HepG2 (cell line): ENCODE results near the gene MRPL18. TPM values are rescaled to one million over a fixed set of nuclear protein-coding genes. Genes with fewer than 3 reads are reported as not detected.

Source experiments
- AHDC1 ChIP-seq: sonication (generic); formaldehyde crosslinking; IDR thresholded peaks from 2 replicates; pipeline ENCODE4 v1.5.1; 2020; ENCODE audit warnings: mild to moderate bottlenecking, missing genetic modification reagents, borderline replicate concordance
- CC2D1A ChIP-seq: sonication (generic); formaldehyde crosslinking; IDR thresholded peaks from 2 replicates; pipeline ENCODE4 v1.8.1; 2023; ENCODE audit warnings: mild to moderate bottlenecking, missing genetic modification reagents
- GATAD2A ChIP-seq: IDR thresholded peaks from 2 replicates; pipeline ENCODE4 v1.6.1; 2016
- MXI1 ChIP-seq: IDR thresholded peaks from 3 replicates; pipeline ENCODE4 v1.6.1; 2012; ENCODE audit warnings: low read depth, low read length, inconsistent platforms, borderline replicate concordance
- PHB2 ChIP-seq: fragments of 450-650 bp; IDR thresholded peaks from 2 replicates; pipeline ENCODE4 v1.6.1; 2018; ENCODE audit not compliant: partially characterized antibody
- PHF8 ChIP-seq: sonication (generic); formaldehyde crosslinking; IDR thresholded peaks from 2 replicates; pipeline ENCODE4 v1.5.0; 2020; ENCODE audit warnings: missing genetic modification reagents
- RAD51 ChIP-seq: fragments of 450-650 bp; IDR thresholded peaks from 2 replicates; pipeline ENCODE4 v1.6.1; 2016; ENCODE audit warnings: borderline replicate concordance
- RFXAP ChIP-seq: sonication (generic); formaldehyde crosslinking; IDR thresholded peaks from 2 replicates; pipeline ENCODE4 v1.4.0; 2020; ENCODE audit warnings: missing genetic modification reagents, borderline replicate concordance
- TEAD2 ChIP-seq: sonication (generic); formaldehyde crosslinking; IDR thresholded peaks from 2 replicates; pipeline ENCODE4 v1.9.0; 2021; ENCODE audit warnings: missing genetic modification reagents
- TP53 ChIP-seq: sonication (generic); formaldehyde crosslinking; conservative IDR thresholded peaks from 2 replicates; pipeline ENCODE4 v1.4.0; 2020; ENCODE audit warnings: missing genetic modification reagents
- ZC3H4 ChIP-seq: sonication (generic); formaldehyde crosslinking; IDR thresholded peaks from 2 replicates; pipeline ENCODE4 v1.4.0; 2020; ENCODE audit warnings: missing genetic modification reagents, borderline replicate concordance
- ZNF263 ChIP-seq: sonication (generic); formaldehyde crosslinking; IDR thresholded peaks from 2 replicates; pipeline ENCODE4 v1.4.0; 2020; ENCODE audit warnings: missing genetic modification reagents
- ZNF367 ChIP-seq: sonication (generic); formaldehyde crosslinking; IDR thresholded peaks from 2 replicates; pipeline ENCODE4 v1.4.0; 2020; ENCODE audit warnings: missing genetic modification reagents, borderline replicate concordance
- ZNF441 ChIP-seq: sonication (generic); formaldehyde crosslinking; IDR thresholded peaks from 2 replicates; pipeline ENCODE4 v1.7.0; 2021; ENCODE audit warnings: missing genetic modification reagents, borderline replicate concordance
- ZNF775 ChIP-seq: sonication (generic); formaldehyde crosslinking; IDR thresholded peaks from 2 replicates; pipeline ENCODE4 v1.4.0; 2020; ENCODE audit warnings: missing genetic modification reagents, mild to moderate bottlenecking, moderate library complexity, borderline replicate concordance
- ZNF781 ChIP-seq: sonication (generic); formaldehyde crosslinking; IDR thresholded peaks from 2 replicates; pipeline ENCODE4 v1.5.1; 2020; ENCODE audit warnings: borderline replicate concordance, mild to moderate bottlenecking, missing genetic modification reagents; ENCODE audit errors: not compliant biosample characterization
- polyA plus RNA-seq, 8 experiments: library from polyadenylated mRNA; depleted of rRNA in 3 of 8; stranded (reverse) in 7 of 8; unstranded in 1 of 8; fragments of >200 nt; fragmentation: Illumina TruSeq in 4 of 8; extraction: Trizol in 4 of 8; gene quantifications; 2 replicates each; pipeline versions ENCODE4 v1.2.1 to v1.2.3, GENCODE V29; 2011 to 2016; ENCODE audit warnings: low read depth in 4 of 8, missing spikeins in 1 of 8, mixed read lengths in 1 of 8; ENCODE audit not compliant: insufficient read depth in 1 of 8
- total RNA-seq, 5 experiments: library from RNA; depleted of rRNA; stranded (reverse); fragments of >200 nt; fragmentation: Illumina TruSeq; extraction: Trizol; gene quantifications; 2 replicates each; pipeline ENCODE4 v1.2.3, GENCODE V29; 2016; ENCODE audit warnings: low read depth in 1 of 5
- TF ChIP-seq, protein P1 (sequence below): sonication (generic); formaldehyde crosslinking; IDR thresholded peaks from 2 replicates; pipeline ENCODE4 v1.5.1; 2020; ENCODE audit warnings: mild to moderate bottlenecking, missing genetic modification reagents
- TF ChIP-seq, protein P2 (sequence below): sonication (generic); formaldehyde crosslinking; IDR thresholded peaks from 2 replicates; pipeline ENCODE4 v1.4.0; 2020; ENCODE audit warnings: missing genetic modification reagents
- TF ChIP-seq, protein P3 (sequence below): sonication (generic); formaldehyde crosslinking; IDR thresholded peaks from 2 replicates; pipeline ENCODE4 v1.4.0; 2020; ENCODE audit warnings: missing genetic modification reagents

The MRPL18 gene
- total and polyA plus RNA-seq, 2 of the 13 experiments (the other 11 are each of a cell fraction or from before 2014, with no cell fraction given), result 85.6 to 176 TPM

DNA sequence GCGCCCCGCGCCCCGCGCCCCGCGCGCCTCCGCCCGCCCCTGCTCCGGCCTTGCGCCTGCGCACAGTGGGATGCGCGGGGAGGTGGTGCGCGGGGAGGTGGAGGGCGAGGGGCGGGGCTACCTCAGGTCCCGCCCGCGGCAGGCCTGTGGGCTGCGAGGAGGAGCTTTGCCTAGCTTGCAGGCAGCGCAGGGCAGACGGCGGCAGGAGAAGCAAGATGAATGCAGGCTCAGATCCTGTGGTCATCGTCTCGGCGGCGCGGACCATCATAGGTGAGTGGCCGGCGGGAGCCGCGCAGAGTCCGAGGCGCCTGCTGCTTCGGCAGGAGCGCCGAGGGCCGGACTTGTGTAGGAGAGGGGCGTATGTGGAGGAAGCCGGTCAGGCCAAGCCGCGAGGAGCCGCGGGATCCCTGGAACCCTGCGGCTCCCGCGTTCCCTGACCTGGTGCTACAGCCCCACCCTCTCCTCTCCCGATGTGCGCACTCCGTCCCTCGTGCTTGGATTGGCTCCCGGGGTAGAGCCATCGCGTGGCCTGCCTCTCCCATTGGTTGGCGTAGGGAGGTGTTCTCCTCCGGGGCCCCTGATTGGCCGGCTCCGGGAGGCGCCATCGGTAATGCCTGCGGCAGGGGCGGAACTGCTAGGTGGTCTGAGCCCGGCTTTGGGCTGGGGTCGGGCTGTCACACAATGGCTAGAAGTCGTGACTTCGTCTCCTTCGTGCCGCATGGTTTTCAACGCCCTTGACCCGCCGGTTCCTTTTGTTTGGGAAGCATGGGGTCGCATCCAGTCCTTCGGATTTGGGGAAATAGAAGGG lies 28.2 kb upstream of the MRPL18 start, which contains the start of gene ACAT2 (continued):
- no peak; the same call in 1 of the 2 replicates for TF ChIP-seq ZNF775 (CRISPR knock-in tag)
- TF ChIP-seq RFXAP (CRISPR knock-in tag), result peak; percentile 98
- no peak for TF ChIP-seq RAD51
- TF ChIP-seq, protein P1, sequence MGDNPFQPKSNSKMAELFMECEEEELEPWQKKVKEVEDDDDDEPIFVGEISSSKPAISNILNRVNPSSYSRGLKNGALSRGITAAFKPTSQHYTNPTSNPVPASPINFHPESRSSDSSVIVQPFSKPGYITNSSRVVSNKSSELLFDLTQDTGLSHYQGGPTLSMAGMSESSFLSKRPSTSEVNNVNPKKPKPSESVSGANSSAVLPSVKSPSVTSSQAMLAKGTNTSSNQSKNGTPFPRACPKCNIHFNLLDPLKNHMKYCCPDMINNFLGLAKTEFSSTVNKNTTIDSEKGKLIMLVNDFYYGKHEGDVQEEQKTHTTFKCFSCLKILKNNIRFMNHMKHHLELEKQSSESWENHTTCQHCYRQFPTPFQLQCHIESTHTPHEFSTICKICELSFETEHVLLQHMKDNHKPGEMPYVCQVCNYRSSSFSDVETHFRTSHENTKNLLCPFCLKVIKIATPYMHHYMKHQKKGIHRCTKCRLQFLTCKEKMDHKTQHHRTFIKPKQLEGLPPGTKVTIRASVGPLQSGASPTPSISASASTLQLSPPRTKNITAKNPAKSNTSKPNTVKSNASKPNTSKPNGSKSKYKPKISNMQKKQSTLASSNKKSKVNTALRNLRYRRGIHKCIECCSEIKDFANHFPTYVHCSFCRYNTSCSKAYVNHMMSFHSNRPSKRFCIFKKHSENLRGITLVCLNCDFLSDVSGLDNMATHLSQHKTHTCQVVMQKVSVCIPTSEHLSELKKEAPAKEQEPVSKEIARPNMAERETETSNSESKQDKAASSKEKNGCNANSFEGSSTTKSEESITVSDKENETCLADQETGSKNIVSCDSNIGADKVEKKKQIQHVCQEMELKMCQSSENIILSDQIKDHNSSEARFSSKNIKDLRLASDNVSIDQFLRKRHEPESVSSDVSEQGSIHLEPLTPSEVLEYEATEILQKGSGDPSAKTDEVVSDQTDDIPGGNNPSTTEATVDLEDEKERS (CRISPR knock-in tag), result peak; percentile 86
- TF ChIP-seq AHDC1 (CRISPR knock-in tag), result no peak
- peak; percentile 67 for TF ChIP-seq ZNF263 (CRISPR knock-in tag)
- TF ChIP-seq TEAD2, result 0 out of 2 replicates have a peak, but pooled peaks have one; percentile 18
- no peak for TF ChIP-seq GATAD2A
- TF ChIP-seq, protein P2, sequence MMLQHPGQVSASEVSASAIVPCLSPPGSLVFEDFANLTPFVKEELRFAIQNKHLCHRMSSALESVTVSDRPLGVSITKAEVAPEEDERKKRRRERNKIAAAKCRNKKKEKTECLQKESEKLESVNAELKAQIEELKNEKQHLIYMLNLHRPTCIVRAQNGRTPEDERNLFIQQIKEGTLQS, result peak; percentile 50; the same call in 1 of the 2 replicates
- no peak for TF ChIP-seq ZC3H4 (CRISPR knock-in tag)
- no peak; the same call in 2 of the 3 replicates for TF ChIP-seq MXI1
- 0 out of 2 replicates have a peak, but pooled peaks have one; percentile 80 for TF ChIP-seq CC2D1A
- peak; percentile 92 for TF ChIP-seq ZNF367 (CRISPR knock-in tag)
- peak; percentile 89 for TF ChIP-seq ZNF781 (CRISPR knock-in tag)
- TF ChIP-seq PHB2, result no peak
- TF ChIP-seq PHF8 (CRISPR knock-in tag), result peak; percentile 90
- 0 out of 2 replicates have a peak, but pooled peaks have one; percentile 57 for TF ChIP-seq ZNF441
- TF ChIP-seq TP53 (CRISPR knock-in tag), result peak; percentile 74; the same call in 1 of the 2 replicates
- TF ChIP-seq, protein P3, sequence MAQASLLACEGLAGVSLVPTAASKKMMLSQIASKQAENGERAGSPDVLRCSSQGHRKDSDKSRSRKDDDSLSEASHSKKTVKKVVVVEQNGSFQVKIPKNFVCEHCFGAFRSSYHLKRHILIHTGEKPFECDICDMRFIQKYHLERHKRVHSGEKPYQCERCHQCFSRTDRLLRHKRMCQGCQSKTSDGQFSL, result 0 out of 2 replicates have a peak, but pooled peaks have one; percentile 42
